HG02840 (cell line): ENCODE results near the gene TMBIM1.

Experiments used
- ATAC-seq: cut with Tn5 transposase; IDR thresholded peaks from one replicate; pipeline ENCODE4 v1.9.1; 2021; ENCODE audit warnings: mild to moderate bottlenecking, moderate library complexity, moderate number of reproducible peaks; ENCODE audit not compliant: unreplicated experiment, low FRiP score

Gene TMBIM1

GRCh38 chr2:218293715-218294429, 1.6 kb upstream of the TMBIM1 start:
- no peak for ATAC-seq

GRCh38 chr2:218291318-218292047, 820 bp downstream of the TMBIM1 start:
- ATAC-seq = no peak

- ATAC-seq = peak; percentile 41
Observed at GRCh38 chr2:218290316-218291261, 1.7 kb downstream of the TMBIM1 start.

- no peak for ATAC-seq
Observed at GRCh38 chr2:218289639-218290315, 2.5 kb downstream of the TMBIM1 start.

GRCh38 chr2:218286570-218287459, 5.5 kb downstream of the TMBIM1 start:
- peak; percentile 56 for ATAC-seq

GRCh38 chr2:218285604-218286003, 6.7 kb downstream of the TMBIM1 start:
- ATAC-seq = no peak

- ATAC-seq = no peak
Observed at GRCh38 chr2:218284106-218284811, 8.0 kb downstream of the TMBIM1 start.

GRCh38 chr2:218282173-218282991, 9.9 kb downstream of the TMBIM1 start:
- no peak for ATAC-seq

- ATAC-seq = no peak
Observed at GRCh38 chr2:218281449-218281848, 10.9 kb downstream of the TMBIM1 start.

GRCh38 chr2:218280260-218280870, 11.9 kb downstream of the TMBIM1 start:
- no peak for ATAC-seq

GRCh38 chr2:218278531-218279360, 13.6 kb downstream of the TMBIM1 start:
- no peak for ATAC-seq

GRCh38 chr2:218277921-218278320, 14.4 kb downstream of the TMBIM1 start:
- ATAC-seq = no peak

- ATAC-seq = no peak
Observed at GRCh38 chr2:218276986-218277755, 15.1 kb downstream of the TMBIM1 start.

- no peak for ATAC-seq
Observed at GRCh38 chr2:218275371-218276072, 16.8 kb downstream of the TMBIM1 start.

- no peak for ATAC-seq
Observed at GRCh38 chr2:218274586-218274985, 17.7 kb downstream of the TMBIM1 start.
